Hindlimb muscle (tissue), 1 donor: ENCODE results near the gene MSLN. TPM values are rescaled to one million over a fixed set of nuclear protein-coding genes. Genes with fewer than 3 reads are reported as not detected.

Experiments used
- DNase-seq: peaks from one replicate; pipeline ENCODE4 v3.0.0-alpha.2; 2013
- polyA plus RNA-seq: library from polyadenylated mRNA; unstranded; fragments of 120-200 nt; gene quantifications from one replicate; pipeline ENCODE4 v1.2.1, GENCODE V29; 2013; ENCODE audit not compliant: insufficient read length

The MSLN gene
- polyA plus RNA-seq, 1 donor, result 0.97 TPM

DNA sequence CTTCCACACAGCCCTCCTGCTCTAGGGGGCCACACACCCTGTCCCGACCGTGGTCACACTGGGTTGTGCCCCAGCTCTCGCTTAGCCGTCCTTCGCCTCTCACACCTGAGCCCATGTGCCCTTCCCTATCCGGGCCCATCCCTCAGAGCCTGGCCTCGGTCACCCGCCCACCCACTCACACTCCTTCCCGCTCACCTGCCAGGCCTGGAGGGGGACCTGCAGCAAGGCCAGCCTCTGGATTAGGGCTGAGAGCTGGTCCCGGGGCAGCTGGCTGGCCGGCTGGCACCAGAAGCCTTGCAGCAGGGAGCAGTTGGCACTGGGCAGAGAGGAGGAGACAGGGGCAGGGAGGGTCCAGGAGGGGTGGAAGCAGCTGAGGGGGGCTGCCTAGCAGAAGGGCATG is 17.9 kb downstream of the MSLN start:
- no peak for DNase-seq

DNA sequence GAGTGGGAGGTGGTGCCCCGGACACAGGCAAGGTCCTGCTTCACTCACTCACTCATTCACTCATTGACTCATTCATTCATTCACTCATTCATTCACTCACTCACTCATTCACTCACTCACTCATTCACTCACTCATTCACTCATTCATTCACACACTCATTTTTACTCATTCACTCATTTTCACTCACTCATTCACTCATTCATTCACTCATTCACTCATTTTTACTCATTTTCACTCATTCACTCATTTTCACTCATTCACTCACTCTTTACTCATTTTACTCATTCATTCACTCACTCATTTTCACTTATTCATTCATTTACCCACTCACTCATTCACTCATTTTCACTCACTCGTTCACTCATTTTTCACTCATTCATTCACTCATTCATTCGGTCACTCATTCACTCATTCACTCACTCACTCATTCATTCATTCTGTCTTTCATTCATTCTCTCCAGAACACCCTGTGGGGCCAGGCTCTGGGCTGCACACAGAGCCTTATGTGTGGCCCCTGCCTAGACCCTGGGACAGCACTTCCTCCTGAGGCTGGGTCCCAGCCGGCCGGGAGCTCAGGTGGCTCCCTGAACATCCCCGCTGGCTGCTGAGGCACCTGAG is 18.5 kb downstream of the MSLN start:
- no peak for DNase-seq

DNA sequence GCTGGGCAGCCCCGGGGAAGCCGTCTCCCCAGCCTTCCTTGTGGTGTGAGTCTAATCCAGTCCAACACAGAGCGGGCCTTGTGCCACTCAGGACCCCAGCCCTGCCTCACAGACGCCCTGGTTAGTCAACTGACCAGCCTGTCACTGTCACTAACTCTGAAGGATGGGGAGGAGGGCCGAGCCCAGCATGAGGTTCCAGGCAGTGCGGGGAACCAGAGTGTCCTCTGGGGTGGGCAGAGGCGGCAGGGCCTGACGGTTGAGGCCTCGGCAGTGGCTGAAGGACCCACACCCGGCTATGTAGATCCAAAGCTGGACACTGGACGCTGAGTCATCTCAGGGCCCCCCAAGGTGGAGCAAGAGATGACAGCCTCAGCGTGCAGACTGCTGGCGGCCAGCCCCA is 19.0 kb downstream of the MSLN start:
- DNase-seq, result no peak

DNA sequence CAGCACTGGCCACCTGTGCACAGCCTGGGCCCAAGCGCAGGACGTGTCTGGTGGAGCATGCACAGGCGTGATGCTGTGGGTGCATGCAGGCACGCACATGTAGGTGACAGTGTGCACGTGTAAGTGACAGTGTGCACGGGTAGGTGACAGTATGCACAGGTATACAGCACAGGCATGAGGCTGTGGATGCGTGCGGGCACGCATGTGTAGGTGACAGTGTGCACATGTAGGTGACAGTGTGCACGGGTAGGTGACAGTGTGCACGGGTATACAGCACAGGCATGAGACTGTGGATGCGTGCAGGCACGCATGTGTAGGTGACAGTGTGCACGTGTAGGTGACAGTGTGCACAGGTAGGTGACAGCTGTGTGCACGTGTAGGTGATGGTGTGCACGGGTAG is 19.8 kb downstream of the MSLN start:
- no peak for DNase-seq

DNA sequence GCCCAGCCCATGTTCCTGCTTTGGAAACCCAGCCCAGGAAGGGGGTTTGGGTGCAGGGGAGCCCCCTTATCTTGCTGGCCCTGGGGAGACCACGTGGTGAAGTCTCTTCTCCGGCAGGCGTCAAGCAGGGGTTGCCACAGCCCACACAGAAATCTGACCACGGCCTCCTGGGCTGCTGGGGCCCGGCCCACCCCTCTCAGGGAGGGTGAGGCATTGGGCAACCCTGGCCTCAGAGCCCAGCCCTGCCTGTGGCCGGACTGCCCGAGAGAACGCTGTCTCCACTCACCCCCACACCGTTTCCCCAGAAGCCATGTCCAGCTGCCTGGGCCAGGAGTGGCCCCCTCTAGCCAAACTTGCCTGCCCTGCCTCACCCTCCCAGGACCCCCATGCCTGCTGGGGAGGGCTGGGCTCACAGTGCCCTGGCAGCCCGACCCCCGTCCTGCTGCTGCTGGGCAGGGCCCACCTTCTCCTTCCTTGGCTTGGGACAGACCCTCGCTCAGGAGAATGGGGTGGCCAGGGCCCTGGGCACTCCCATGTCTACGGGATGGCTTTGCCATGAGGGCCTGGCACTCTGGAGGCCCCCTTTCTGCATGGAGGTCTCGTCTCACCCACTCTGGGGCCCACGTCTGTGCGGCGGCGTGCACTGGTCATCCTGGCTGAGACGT is 20.9 kb downstream of the MSLN start:
- no peak for DNase-seq

DNA sequence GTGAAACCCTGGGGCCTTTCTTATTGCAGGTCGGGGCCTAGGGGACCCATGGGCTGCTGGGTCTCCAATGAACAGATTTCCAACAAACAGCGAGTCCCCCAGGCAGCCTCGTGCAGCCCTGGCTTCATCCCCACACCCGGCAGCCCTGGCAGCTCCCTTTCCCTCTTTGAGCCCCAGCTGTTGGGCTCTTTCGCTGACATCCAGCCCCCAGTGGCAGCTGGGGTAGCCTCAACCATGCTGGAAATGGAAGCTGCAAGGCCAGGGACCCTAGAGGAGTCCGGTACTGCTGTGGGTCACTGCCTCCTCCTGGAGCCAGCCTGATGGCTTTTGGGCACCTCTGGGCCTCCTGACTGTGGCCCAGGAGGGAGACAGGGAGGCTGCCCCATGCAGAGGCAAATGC is 21.7 kb downstream of the MSLN start:
- DNase-seq, result no peak

DNA sequence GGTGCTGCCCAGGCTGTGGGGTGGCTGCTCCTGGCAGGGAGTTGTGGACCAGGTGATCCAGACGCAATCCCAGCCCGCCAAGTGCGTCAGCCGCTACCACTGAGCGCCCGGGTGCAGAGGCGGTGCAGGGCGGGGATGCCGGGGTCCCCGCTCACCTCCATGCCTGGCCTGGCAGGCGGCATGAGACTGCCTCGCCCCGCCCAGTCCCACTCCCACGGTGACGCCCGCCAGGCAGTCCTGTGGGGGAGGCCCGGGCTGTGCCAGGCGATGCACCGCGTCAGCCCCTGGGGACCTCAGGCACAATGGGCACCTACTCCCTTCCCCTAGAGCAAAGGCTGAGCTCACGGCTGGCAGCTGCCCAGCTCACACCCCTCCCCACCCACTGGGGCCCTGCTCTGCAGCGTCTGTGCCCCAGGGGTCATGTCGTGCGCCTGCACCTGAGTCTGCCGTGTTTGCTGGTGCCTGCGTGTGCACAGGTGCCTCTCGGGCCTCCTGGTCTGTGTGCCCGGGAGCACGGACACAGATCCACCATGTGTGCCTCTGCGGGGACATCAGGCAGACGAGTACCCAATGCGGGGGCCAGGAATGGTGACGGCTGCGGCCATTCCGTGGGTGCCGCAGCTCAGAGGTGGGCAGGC is 22.4 kb downstream of the MSLN start:
- DNase-seq, result no peak

DNA sequence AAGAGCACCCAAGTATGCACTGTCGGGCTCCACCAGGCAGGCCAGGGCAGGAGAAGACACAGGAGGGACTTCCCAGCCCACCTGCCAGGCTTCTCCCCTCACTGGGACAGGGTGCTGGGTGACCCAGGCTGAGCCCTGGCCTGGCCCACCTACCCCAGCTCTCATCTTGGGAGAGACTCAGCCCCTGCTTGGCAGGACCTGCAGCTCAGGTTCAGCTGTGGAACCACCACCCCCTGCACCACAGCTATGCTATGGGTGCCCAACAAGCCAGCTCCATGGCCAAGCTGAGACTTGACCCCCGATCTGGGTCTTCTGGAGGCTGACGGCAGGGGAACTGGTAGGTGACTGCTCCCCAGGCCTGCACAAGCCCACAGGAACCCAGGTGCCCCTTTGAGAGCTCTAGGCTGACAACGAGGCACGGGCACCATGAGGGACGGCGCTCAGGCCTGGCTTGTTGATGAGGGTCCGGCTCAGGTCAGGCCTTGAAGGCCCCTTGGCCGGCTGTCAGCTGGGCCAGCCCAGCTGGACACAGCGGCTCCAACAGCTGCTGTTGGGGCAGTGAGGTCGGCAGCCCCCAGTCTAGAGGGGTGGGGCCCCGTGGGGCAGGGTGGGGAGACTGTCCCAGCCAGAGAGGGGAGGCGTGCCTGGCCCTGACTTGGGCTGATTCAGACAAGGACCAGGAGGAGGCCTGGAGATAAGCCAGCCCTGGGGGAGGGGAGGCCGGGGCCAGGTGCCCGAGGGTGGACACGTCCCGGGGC is 23.0 kb downstream of the MSLN start:
- DNase-seq, result no peak

DNA sequence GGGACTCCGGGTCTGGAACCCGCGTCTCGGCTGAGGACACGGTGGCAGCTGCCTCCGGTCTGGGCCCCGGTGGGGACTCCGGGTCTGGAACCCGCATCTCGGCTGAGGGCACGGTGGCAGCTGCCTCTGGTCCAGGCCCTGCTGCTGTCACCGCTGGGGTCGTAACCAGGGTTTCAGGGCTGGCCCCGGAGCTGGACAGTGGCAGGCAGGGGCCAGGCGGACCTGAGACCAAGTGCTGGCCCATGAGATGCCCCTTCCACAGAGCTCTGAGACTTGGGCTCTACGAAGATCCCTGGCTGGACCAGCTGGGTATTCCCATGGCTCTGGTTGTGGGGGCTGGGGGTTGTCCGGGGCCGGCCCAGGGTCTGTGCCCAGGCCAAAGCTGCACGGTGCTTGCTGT is 23.9 kb downstream of the MSLN start:
- no peak for DNase-seq

DNA sequence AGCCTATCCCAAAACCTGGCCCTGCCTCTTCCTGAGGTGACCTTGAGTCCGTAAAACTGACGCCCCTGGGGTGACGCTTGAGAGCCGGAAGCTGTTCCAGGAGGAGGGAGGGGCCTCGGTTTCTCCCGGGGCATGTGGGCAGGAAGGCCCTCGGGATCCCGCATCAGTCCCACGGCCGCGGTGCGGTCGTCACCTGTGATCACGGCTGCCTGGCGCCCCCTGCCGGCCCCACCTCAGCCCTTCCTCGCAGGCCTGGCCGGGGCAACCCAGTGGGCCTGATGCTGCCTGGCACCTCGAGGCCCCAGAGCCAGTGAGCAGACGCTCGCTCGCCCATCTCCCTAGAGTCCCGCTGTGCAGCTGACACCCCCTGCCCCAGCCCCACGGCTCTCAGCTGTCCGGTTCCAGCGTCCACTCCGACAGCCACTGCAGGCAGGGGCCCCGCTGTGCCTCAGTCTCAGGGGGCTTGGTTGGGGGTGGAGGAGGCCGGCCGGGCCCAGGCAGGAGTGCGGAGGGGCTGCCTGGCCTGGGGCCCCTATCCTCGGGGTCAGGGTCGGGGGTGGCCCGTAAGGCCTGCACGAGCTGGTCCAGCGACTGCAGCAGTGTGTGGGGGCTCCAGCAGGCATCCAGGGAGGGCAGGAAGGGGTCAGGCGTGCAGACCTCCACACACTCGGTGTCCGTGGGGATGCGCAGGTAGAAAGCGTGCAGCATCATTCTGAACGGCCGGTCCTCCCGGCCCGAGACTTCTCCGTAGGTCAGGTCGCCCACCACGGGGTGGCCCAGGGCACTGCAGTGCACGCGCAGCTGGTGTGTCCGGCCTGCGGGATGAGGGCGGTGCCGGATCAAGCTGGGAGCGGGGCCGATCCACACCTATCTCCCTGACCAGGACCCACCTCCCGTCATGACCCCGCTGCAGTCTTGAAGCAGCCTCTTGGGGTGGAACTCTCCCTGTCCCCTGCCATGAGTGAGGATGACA is 25.3 kb downstream of the MSLN start:
- DNase-seq, result peak; percentile 27

DNA sequence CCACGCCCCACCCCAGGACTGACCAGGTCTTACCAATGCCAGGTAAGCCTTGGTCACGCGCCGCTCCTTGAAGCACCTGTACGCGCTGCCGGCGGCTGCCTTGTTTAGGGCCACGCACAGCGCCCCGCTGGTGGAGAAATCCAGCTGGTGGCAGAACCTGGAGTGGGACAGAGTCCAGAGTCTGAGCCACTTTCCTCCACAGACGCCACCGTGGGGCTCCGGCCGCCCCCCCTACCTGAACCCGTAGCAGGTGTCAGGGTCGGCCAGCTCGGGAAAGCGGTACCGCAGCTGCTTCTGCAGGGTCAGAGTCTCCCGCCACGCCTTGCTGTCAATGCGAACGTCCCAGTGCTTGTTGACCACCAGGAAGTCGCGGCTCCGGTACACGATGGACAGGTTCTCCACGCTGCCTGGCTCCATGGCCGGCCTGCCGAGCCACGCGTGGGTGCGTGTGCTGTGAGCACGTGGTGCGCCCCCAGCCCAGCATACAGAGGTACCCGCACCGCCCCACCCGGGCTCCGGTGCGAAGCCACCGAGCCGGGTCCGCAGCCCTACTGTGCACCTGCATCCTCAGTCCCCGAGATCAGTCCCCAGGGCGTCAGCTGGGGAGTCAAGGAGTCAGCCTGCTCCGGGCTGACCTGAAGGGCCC is 26.9 kb downstream of the MSLN start:
- DNase-seq, result no peak

DNA sequence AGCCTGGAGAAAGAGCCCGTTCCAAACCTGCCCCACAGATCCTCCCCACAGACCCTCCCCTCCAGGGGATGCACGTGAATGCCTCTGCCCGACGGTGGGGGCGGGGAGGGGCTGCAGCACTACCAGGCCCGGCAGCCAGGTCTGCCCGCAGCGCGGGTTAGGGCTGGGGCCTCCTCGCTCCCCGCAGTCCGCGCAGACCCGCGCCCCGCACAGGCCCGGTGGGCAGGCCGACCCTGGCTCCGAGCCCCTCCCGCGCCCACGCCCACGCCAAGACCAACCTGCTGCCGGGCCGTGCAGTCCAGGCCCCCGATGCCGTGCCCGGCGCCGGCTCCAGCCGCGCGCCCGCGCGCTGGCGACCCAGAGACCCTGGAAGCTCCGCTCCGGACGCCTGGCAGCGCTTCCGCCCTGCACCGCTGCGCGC is 27.5 kb downstream of the MSLN start, which contains the start of gene RPUSD1:
Gene RPUSD1, minus strand, starts transcription at position 404 of the 421 bp plus-strand sequence. CDS start 644 bp downstream, outside the sequence.
- no peak for DNase-seq

DNA sequence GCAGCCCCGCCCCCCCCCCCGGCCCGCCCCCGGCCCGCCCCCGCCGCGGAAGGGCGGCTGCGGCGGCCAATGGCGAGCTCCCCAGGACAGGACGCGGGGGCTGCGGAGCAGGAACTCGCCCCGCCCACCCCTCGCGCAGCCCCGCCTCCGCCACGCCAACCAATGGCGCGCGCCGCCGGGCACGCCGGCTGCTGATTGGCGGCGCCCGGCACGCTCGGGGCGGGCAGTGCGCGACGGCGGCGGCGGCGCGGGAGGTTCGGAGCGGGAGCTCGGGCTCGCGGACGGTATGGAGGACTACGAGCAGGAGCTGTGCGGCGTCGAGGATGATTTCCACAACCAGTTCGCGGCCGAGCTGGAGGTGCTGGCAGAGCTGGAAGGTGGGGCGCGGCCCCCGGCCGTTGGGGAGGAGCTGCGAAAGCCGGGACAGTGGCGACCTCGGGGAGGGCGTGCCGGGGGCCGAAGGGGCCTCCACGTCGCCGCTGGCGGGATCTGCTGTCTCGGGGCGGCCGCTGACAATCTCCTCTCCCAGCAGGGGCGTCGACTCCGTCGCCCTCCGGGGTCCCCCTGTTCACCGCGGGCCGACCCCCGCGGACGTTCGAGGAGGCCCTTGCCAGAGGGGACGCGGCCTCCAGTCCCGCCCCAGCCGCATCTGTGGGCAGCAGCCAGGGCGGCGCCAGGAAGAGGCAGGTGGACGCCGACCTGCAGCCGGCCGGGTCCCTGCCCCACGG is 28.0 kb downstream of the MSLN start, which contains the start of gene CHTF18:
Gene CHTF18, plus strand, starts transcription at position 222 of the 728 bp plus-strand sequence. Its CDS starts 65 bp downstream, at position 287.
- peak; percentile 93 for DNase-seq

DNA sequence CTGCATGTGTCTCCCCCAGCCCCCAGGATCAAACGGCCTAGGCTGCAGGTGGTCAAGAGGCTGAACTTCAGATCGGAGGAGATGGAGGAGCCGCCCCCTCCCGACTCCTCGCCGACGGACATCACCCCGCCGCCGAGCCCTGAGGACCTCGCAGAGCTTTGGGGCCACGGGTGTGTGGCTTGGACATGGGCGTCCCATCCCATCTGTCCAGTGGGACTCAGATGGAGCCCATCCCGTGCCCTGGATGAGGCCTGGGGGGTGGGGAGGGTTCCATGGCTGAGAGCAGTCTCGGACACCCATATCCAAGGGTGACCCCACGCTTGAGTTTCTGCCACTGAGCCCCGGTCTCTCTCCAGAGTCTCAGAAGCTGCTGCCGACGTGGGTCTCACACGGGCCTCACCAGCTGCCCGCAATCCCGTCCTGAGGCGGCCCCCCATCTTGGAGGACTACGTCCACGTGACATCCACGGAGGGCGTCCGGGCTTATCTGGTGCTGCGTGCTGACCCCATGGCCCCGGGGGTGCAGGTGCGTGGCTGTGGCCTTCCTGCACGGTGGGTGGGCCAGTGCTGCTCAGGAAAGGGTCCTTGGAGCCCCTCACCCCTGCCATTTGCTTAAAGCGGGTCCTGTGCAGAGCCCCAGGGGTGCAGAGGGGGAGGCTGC is 28.8 kb downstream of the MSLN start:
- DNase-seq, result no peak

DNA sequence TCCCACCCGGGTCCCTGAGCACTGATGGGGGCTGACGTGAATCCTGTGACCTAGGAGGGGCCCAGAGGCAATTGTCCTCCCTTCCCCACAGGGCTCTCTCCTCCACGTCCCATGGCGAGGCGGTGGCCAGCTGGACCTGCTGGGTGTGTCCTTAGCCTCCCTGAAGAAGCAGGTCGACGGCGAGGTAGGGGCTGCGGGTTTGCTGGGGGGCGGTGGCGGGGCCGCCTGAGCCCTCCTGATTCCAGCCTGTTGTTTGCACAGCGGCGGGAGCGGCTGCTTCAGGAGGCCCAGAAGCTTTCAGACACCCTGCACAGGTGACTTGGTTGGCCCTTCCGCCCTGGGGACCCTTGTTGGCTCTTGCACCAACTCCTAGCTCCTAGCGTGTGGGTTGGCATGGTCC is 29.6 kb downstream of the MSLN start:
- DNase-seq, result no peak

DNA sequence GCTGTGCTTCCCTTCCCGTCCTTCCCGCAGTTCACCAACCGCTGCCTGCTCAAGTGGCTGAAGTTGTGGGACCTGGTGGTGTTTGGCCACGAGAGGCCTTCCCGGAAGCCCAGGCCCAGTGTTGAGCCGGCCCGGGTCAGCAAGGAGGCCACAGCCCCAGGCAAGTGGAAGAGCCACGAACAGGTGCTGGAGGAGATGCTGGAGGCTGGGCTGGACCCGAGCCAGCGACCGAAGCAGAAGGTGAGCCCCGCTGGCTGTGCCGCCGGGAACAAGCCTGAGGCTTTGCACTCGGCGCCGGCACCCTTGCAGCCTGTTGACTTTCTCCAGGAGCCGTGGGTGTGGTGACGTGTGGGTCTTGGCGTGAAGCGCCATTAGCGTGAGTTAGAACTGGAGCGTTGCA is 30.6 kb downstream of the MSLN start:
- DNase-seq, result no peak

DNA sequence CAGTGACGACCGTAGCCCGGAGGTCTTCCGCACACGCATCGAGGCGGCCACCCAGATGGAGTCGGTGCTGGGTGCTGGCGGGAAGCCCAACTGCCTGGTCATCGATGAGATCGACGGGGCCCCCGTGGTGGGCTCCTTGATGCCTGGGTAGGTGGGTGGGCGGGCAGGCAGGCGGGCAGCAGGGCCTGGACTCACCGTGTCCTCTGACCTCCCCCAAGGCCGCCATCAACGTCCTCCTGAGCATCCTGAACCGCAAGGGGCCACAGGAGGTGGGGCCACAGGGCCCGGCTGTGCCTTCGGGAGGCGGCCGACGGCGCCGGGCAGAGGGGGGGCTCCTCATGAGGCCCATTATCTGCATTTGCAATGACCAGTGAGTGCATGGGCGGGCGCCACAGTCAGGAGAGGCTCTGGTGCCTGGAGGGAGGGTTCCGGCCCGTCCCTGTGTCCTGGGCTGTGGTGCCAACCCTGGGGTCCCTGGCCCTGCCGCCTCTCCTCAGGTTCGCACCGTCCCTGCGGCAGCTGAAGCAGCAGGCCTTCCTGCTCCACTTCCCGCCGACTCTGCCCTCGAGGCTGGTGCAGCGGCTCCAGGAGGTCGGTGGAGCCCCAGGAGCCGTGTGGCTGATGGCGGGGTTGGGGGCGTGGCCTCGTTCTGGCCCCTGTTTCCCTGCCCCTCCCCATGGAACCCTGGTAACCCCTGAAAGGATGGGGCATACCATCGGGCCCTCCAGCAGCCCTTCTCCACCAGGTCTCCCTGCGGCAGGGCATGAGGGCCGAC is 31.9 kb downstream of the MSLN start:
- DNase-seq, result no peak

DNA sequence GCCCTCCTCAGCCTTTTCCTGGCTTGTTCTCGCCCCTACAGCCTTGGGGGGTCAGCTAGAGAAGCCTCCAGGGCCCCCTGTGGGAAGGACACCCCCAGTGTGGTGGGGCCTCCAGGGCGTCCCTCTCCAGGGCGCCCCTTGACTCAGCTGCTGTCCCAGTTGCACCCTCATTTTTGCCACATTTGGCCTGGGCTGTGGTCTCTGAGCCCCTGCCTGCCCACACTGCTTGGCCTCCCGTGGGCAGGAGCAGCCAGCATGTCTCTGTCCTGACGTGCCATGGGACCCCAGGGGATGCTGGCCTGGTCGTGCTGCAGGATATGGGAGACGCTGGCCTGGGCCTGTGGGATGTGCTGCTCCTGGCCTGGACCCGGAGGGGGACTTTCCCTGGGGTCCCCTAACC is 32.9 kb downstream of the MSLN start:
- DNase-seq, result no peak
